HEK293T (cell line): ENCODE results near the gene DLX3.

ENCODE experiments used
- ARNT ChIP-seq: fragments of 450-650 bp; IDR thresholded peaks from 2 replicates; pipeline ENCODE4 v1.6.1; 2017; ENCODE audit warnings: mild to moderate bottlenecking
- BHLHE40 ChIP-seq: fragments of 450-650 bp; IDR thresholded peaks from 2 replicates; pipeline ENCODE4 v1.6.1; 2016; ENCODE audit warnings: mild to moderate bottlenecking, moderate library complexity, borderline replicate concordance
- ELF4 ChIP-seq: fragments of 450-650 bp; IDR thresholded peaks from 2 replicates; pipeline ENCODE4 v1.6.1; 2017; ENCODE audit warnings: antibody characterized with exemption
- FOXA1 ChIP-seq: fragments of 450-650 bp; IDR thresholded peaks from 2 replicates; pipeline ENCODE4 v1.6.1; 2016; ENCODE audit warnings: mild to moderate bottlenecking
- FOXM1 ChIP-seq: fragments of 450-650 bp; IDR thresholded peaks from 2 replicates; pipeline ENCODE4 v1.6.1; 2017; ENCODE audit warnings: mild to moderate bottlenecking, borderline replicate concordance
- L3MBTL2 ChIP-seq: fragments of 450-650 bp; conservative IDR thresholded peaks from 2 replicates; pipeline ENCODE4 v1.6.1; 2016; ENCODE audit warnings: mild to moderate bottlenecking
- ZNF384 ChIP-seq: fragments of 450-650 bp; IDR thresholded peaks from 2 replicates; pipeline ENCODE4 v1.6.1; 2016

- TF ChIP-seq FOXA1 (no peak), BHLHE40 (no peak), L3MBTL2 (no peak), ELF4 (no peak), FOXM1 (no peak), ARNT (no peak), ZNF384 (no peak)
These were observed 8.9 kb upstream of the DLX3 start for GRCh38 chr17:50003911-50004310.
